Measurements from ENCODE around the gene YEATS4. TPM values are rescaled to one million over a fixed set of nuclear protein-coding genes. Genes with fewer than 3 reads are reported as not detected.

The YEATS4 gene
- total and polyA plus RNA-seq, 2 donors (not counting 1 experiment from before 2014, with no cell fraction given), result 17.7 to 18.0 TPM

DNA sequence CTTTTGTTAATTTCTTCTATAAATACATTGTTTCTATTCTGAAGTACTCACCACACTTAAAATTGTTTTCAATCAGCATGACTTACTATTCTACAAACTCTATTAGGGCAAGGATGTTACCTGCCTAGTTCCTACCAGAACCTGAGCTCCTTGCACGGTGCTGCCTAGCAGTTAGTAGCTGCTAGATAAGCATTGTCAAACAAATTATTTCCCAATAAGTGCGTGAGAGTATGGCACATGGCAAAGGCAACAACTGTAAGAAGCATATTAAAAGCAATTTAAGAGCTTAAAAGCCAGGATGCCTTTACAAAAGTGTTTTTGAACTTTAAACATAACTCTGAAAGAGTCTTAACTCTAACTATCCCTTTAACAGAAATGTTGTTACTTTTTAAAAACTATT, 19.5 kb upstream of the YEATS4 start:
- 100% methylated on average over 1 of the region's 2 CpGs for WGBS (ENCODE audit: insufficient coverage)
- H2AFZ ChIP-seq (ENCODE audit: insufficient read depth, low read depth, low read length, poor library complexity, severe bottlenecking), result no peak overlapping the region
- POLR2A ChIA-PET, result interaction anchor here (0.6 kb wide), 1 partner anchor 375 kb away, joined by 5 read pairs; no protein-coding TSS in a partner anchor

GRCh38 chr12:69341328-69341727, 18.2 kb upstream of the YEATS4 start:
- Mint-ChIP-seq H3K9me3 (ENCODE audit: insufficient read depth) (no peaks in the 10 kb centered on the region), H3K4me3 (no peak overlapping the region), H3K4me1 (peaks cover 18% of the 10 kb centered on the region), H3K27me3 (no peaks in the 10 kb centered on the region), H3K27ac (no peak overlapping the region)
- Histone ChIP-seq H3K9ac (ENCODE audit: low read length) (no peak overlapping the region), H3K27ac (ENCODE audit: low read length in 2 of 2) (no peak overlapping the region), H3K27me3 (replicated peaks in 1 of 4; ENCODE audit: control extremely low read depth in 1 of 4, control insufficient read depth in 3 of 4, insufficient read depth in 4 of 4, low read length in 3 of 4) (peaks cover 0 to 7% (median 0%) of the 10 kb centered on the region in 4 experiments), H4K20me1 (ENCODE audit: control insufficient read depth, insufficient read depth, low read length, poor library complexity, severe bottlenecking) (no peaks in the 10 kb centered on the region), H3K4me3 (ENCODE audit: control extremely low read depth in 1 of 5, extremely low read depth in 1 of 5, insufficient read depth in 1 of 5, low read depth in 2 of 5, low read length in 4 of 5) (no peak overlapping the region), H3K4me2 (replicated peaks; ENCODE audit: low read depth, low read length, poor library complexity, severe bottlenecking) (no peak overlapping the region), H3K79me2 (ENCODE audit: control insufficient read depth, insufficient read depth, low read length) (no peaks in the 10 kb centered on the region), H2AFZ (ENCODE audit: insufficient read depth, low read depth, low read length, poor library complexity, severe bottlenecking) (no peak overlapping the region), H3K36me3 (replicated peaks in 1 of 2; ENCODE audit: control extremely low read depth in 1 of 2, control insufficient read depth in 1 of 2, extremely low read depth in 1 of 2, insufficient read depth in 2 of 2, low read length in 1 of 2) (no peaks in the 10 kb centered on the region), H3K4me1 (ENCODE audit: control insufficient read depth in 2 of 2, insufficient read depth in 2 of 2, low read length in 2 of 2) (peaks cover 17 to 18% of the 10 kb centered on the region in 2 donors), H3K9me3 (ENCODE audit: control extremely low read depth in 1 of 3, control insufficient read depth in 2 of 3, insufficient read depth in 1 of 3, low read length in 2 of 3) (no peaks in the 10 kb centered on the region)
- intact Hi-C loops (cut with micrococcal nuclease), result no loop called here
- CTCF ChIA-PET, result interaction anchor here (1.0 to 6.8 kb wide), 4 partner anchors 16 to 230 kb away, joined by 3 to 31 read pairs (median 4); no protein-coding TSS in a partner anchor
- no peak for DNase-seq
- POLR2A ChIA-PET, result no interaction called here
- ATAC-seq (ENCODE audit: low read depth), result no peak
- WGBS (ENCODE audit: insufficient coverage), result 25% methylated on average over 4 of the region's 5 CpGs
- no peak for TF ChIP-seq EZH2 (IDR thresholded peaks at IDR 0.05; ENCODE audit: borderline replicate concordance, insufficient read depth, low read depth, low read length, poor library complexity, severe bottlenecking)
- TF ChIP-seq, protein P1, sequence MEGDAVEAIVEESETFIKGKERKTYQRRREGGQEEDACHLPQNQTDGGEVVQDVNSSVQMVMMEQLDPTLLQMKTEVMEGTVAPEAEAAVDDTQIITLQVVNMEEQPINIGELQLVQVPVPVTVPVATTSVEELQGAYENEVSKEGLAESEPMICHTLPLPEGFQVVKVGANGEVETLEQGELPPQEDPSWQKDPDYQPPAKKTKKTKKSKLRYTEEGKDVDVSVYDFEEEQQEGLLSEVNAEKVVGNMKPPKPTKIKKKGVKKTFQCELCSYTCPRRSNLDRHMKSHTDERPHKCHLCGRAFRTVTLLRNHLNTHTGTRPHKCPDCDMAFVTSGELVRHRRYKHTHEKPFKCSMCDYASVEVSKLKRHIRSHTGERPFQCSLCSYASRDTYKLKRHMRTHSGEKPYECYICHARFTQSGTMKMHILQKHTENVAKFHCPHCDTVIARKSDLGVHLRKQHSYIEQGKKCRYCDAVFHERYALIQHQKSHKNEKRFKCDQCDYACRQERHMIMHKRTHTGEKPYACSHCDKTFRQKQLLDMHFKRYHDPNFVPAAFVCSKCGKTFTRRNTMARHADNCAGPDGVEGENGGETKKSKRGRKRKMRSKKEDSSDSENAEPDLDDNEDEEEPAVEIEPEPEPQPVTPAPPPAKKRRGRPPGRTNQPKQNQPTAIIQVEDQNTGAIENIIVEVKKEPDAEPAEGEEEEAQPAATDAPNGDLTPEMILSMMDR (IDR thresholded peaks at IDR 0.05), result no peak

More for the DNA sequence above, 19.5 kb upstream of the YEATS4 start:
- intact Hi-C loops (cut with micrococcal nuclease), result loop anchor here (5.0 to 10.0 kb wide), 2 partner anchors 48 to 95 kb away; no protein-coding TSS in a partner anchor
- Histone ChIP-seq H3K9me3 (ENCODE audit: control extremely low read depth in 1 of 3, control insufficient read depth in 2 of 3, insufficient read depth in 1 of 3, low read length in 2 of 3) (no peaks in the 10 kb centered on the region), H3K4me3 (ENCODE audit: control extremely low read depth in 1 of 5, extremely low read depth in 1 of 5, insufficient read depth in 1 of 5, low read depth in 2 of 5, low read length in 4 of 5) (no peak overlapping the region), H3K79me2 (ENCODE audit: control insufficient read depth, insufficient read depth, low read length) (no peaks in the 10 kb centered on the region), H3K27ac (ENCODE audit: low read length in 2 of 2) (no peak overlapping the region), H3K4me1 (ENCODE audit: control insufficient read depth in 2 of 2, insufficient read depth in 2 of 2, low read length in 2 of 2) (peaks cover 17 to 18% of the 10 kb centered on the region in 2 donors), H3K9ac (ENCODE audit: low read length) (no peak overlapping the region), H3K27me3 (replicated peaks in 1 of 4; ENCODE audit: control extremely low read depth in 1 of 4, control insufficient read depth in 3 of 4, insufficient read depth in 4 of 4, low read length in 3 of 4) (peaks cover 0 to 7% (median 0%) of the 10 kb centered on the region in 4 experiments), H4K20me1 (ENCODE audit: control insufficient read depth, insufficient read depth, low read length, poor library complexity, severe bottlenecking) (no peaks in the 10 kb centered on the region), H3K36me3 (replicated peaks in 1 of 2; ENCODE audit: control extremely low read depth in 1 of 2, control insufficient read depth in 1 of 2, extremely low read depth in 1 of 2, insufficient read depth in 2 of 2, low read length in 1 of 2) (no peaks in the 10 kb centered on the region), H3K4me2 (replicated peaks; ENCODE audit: low read depth, low read length, poor library complexity, severe bottlenecking) (no peak overlapping the region)
- Mint-ChIP-seq H3K9me3 (ENCODE audit: insufficient read depth) (no peaks in the 10 kb centered on the region), H3K4me3 (no peak overlapping the region), H3K27me3 (no peaks in the 10 kb centered on the region), H3K27ac (peak overlapping the region; percentile 1), H3K4me1 (peaks cover 18% of the 10 kb centered on the region)
- TF ChIP-seq, protein P1 (IDR thresholded peaks at IDR 0.05), result no peak
- no peak for TF ChIP-seq EZH2 (IDR thresholded peaks at IDR 0.05; ENCODE audit: borderline replicate concordance, insufficient read depth, low read depth, low read length, poor library complexity, severe bottlenecking)
- CTCF ChIA-PET, result interaction anchor here (6.8 kb wide), 1 partner anchor 18 kb away, joined by 31 read pairs; no protein-coding TSS in a partner anchor
- ATAC-seq (ENCODE audit: low read depth) (no peak), DNase-seq (no peak)
